Loucy (cell line): ENCODE data around the gene F2R.

Experiments used
- H2AFZ ChIP-seq: fragments of 200-600 bp; sonication (generic); 2 replicates; pipeline ENCODE4 v1.6.0; 2016; ENCODE audit warnings: antibody characterized with exemption, mild to moderate bottlenecking, low read length, moderate library complexity
- H3F3A ChIP-seq: fragments of 200-600 bp; 2 replicates; pipeline ENCODE4 v1.6.0; 2016; ENCODE audit warnings: antibody characterized with exemption, low read depth, mild to moderate bottlenecking
- H3K27me3 ChIP-seq: fragments of 200-600 bp; sonication (generic); 2 replicates; pipeline ENCODE4 v1.6.1; 2014; ENCODE audit warnings: low read length, mild to moderate bottlenecking; ENCODE audit not compliant: insufficient read depth, poor library complexity, severe bottlenecking
- H3K36me3 ChIP-seq: fragments of 200-600 bp; sonication (generic); 2 replicates; pipeline ENCODE4 v1.6.1; 2016; ENCODE audit warnings: low read length; ENCODE audit not compliant: insufficient read depth
- H3K4me1 ChIP-seq: fragments of 200-600 bp; sonication (generic); 2 replicates; pipeline ENCODE4 v1.5.1; 2014; ENCODE audit warnings: low read length, mild to moderate bottlenecking; ENCODE audit not compliant: insufficient read depth, poor library complexity, severe bottlenecking
- H3K4me2 ChIP-seq: fragments of 200-600 bp; sonication (generic); 2 replicates; pipeline ENCODE4 v1.6.0; 2014; ENCODE audit warnings: antibody characterized with exemption, low read length, low read depth, mild to moderate bottlenecking; ENCODE audit not compliant: poor library complexity, severe bottlenecking
- H3K4me3 ChIP-seq: fragments of 200-600 bp; sonication (generic); 2 replicates; pipeline ENCODE4 v1.5.1; 2014; ENCODE audit warnings: low read length, mild to moderate bottlenecking, mixed read lengths; ENCODE audit not compliant: poor library complexity, severe bottlenecking
- H3K79me2 ChIP-seq: fragments of 200-600 bp; sonication (generic); 2 replicates; pipeline ENCODE4 v1.6.1; 2014; ENCODE audit warnings: low read length; ENCODE audit not compliant: insufficient read depth
- H3K9ac ChIP-seq: fragments of 200-600 bp; sonication (generic); 2 replicates; pipeline ENCODE4 v1.6.0; 2014; ENCODE audit warnings: mild to moderate bottlenecking, low read depth, low read length, moderate library complexity; ENCODE audit not compliant: poor library complexity, severe bottlenecking
- H3K9me2 ChIP-seq: fragments of 200-600 bp; sonication (generic); replicated peaks from 2 replicates; pipeline ENCODE4 v1.6.1; 2016; ENCODE audit warnings: low read depth, low read length, mixed read lengths
- H3K9me3 ChIP-seq: fragments of 200-600 bp; sonication (generic); 2 replicates; pipeline ENCODE4 v1.6.1; 2014; ENCODE audit warnings: mild to moderate bottlenecking, antibody characterized with exemption, low read length, low read depth; ENCODE audit not compliant: insufficient read depth
- H4K20me1 ChIP-seq: fragments of 200-600 bp; sonication (generic); 2 replicates; pipeline ENCODE4 v1.6.0; 2014; ENCODE audit warnings: antibody characterized with exemption, low read length, mild to moderate bottlenecking; ENCODE audit not compliant: insufficient read depth, poor library complexity, severe bottlenecking
- CTCF ChIP-seq: fragments of 200-600 bp; sonication (generic); conservative IDR thresholded peaks from 2 replicates; pipeline ENCODE4 v1.5.1; 2014; ENCODE audit warnings: mild to moderate bottlenecking, antibody characterized with exemption, low read length
- EZH2phosphoT487 ChIP-seq: fragments of 200-600 bp; IDR thresholded peaks from 2 replicates; pipeline ENCODE4 v1.6.1; 2018; ENCODE audit warnings: antibody characterized with exemption, mild to moderate bottlenecking, moderate library complexity, borderline replicate concordance

The F2R gene

GRCh38 chr5:76691467-76692273 is 24.3 kb upstream of the F2R start:
- H4K20me1 ChIP-seq: no peaks in the 10 kb centered on the region
- H3K9me3 ChIP-seq: no peaks in the 10 kb centered on the region
- H3K27me3 ChIP-seq: no peaks in the 10 kb centered on the region
- H3K36me3 ChIP-seq: peaks cover 42% of the 10 kb centered on the region
- no peak overlapping the region for H2AFZ ChIP-seq
- H3F3A ChIP-seq: no peaks in the 10 kb centered on the region
- no peak overlapping the region for H3K9ac ChIP-seq
- H3K4me2 ChIP-seq: no peak overlapping the region
- H3K79me2 ChIP-seq: no peaks in the 10 kb centered on the region
- TF ChIP-seq EZH2phosphoT487: no peak
- no peak for TF ChIP-seq CTCF
- H3K4me1 ChIP-seq: peaks cover 44% of the 10 kb centered on the region
- H3K9me2 ChIP-seq: no peaks in the 10 kb centered on the region
- H3K4me3 ChIP-seq: no peak overlapping the region

GRCh38 chr5:76692274-76692540 is 23.7 kb upstream of the F2R start:
- no peak overlapping the region for H3K9ac ChIP-seq
- TF ChIP-seq EZH2phosphoT487 (no peak), CTCF (no peak)
- peaks cover 42% of the 10 kb centered on the region for H3K4me1 ChIP-seq
- no peaks in the 10 kb centered on the region for H3K9me2 ChIP-seq
- no peaks in the 10 kb centered on the region for H3K9me3 ChIP-seq
- no peaks in the 10 kb centered on the region for H3K79me2 ChIP-seq
- H3K27me3 ChIP-seq: no peaks in the 10 kb centered on the region
- no peaks in the 10 kb centered on the region for H4K20me1 ChIP-seq
- no peak overlapping the region for H3K4me3 ChIP-seq
- peaks cover 37% of the 10 kb centered on the region for H3K36me3 ChIP-seq
- H3F3A ChIP-seq: no peaks in the 10 kb centered on the region
- no peak overlapping the region for H3K4me2 ChIP-seq
- no peak overlapping the region for H2AFZ ChIP-seq

- Histone ChIP-seq H3F3A (no peaks in the 10 kb centered on the region), H3K9ac (no peak overlapping the region), H3K9me2 (no peaks in the 10 kb centered on the region), H3K36me3 (peaks cover 38% of the 10 kb centered on the region), H3K27me3 (no peaks in the 10 kb centered on the region), H2AFZ (no peak overlapping the region), H4K20me1 (no peaks in the 10 kb centered on the region), H3K4me1 (peaks cover 41% of the 10 kb centered on the region), H3K79me2 (no peaks in the 10 kb centered on the region), H3K4me2 (no peak overlapping the region), H3K9me3 (no peaks in the 10 kb centered on the region), H3K4me3 (no peak overlapping the region)
- no peak for TF ChIP-seq CTCF
- TF ChIP-seq EZH2phosphoT487: no peak
These were observed 23.3 kb upstream of the F2R start for GRCh38 chr5:76692651-76693050.
